GM12878 (cell line): ENCODE data around the gene MBD5. TPM values are rescaled to one million over a fixed set of nuclear protein-coding genes. Genes with fewer than 3 reads are reported as not detected.

ENCODE experiments used
- ATAC-seq: fragments of 200-7000 bp; cut with Tn5 transposase; 3 replicates; pipeline ENCODE4 v1.9.1; 2020; ENCODE audit warnings: mild to moderate bottlenecking, moderate library complexity
- BruUV-seq: library from RNA; stranded (reverse); fragments of 400-500 nt; replicated peaks from 2 replicates; lab custom pipeline; 2021; lab: Mats Ljungman, UMichigan
- CTCF ChIA-PET: fragments of 300-600 bp; sonication (Branson Sonifier 250); formaldehyde crosslinking; extraction: SDS; loops from one replicate; lab custom pipeline; 2021; ENCODE audit warnings: inconsistent platforms; lab: Yijun Ruan, JAX
- POLR2A ChIA-PET: fragments of 350-600 bp; formaldehyde crosslinking; extraction: SDS; loops from one replicate; lab custom pipeline; 2021; ENCODE audit warnings: inconsistent platforms; lab: Charles Lee
- RAD21 ChIA-PET: fragments of 300-600 bp; sonication (Branson Sonifier 250); formaldehyde crosslinking; loops from one replicate; lab custom pipeline; 2023; ENCODE audit warnings: antibody characterized with exemption; ENCODE audit not compliant: unreplicated experiment; lab: Charles Lee
- SMC1A ChIA-PET: fragments of 300-600 bp; sonication (Branson Sonifier 250); formaldehyde crosslinking; loops from one replicate; lab custom pipeline; 2023; ENCODE audit not compliant: unreplicated experiment, uncharacterized antibody; lab: Charles Lee
- DNase-seq: peaks from one replicate; pipeline ENCODE4 v3.0.0-alpha.2; 2011; ENCODE audit warnings: low read depth, low spot score
- FAIRE-seq: peaks from 3 replicates; lab custom pipeline; 2011; peaks lifted over from hg19 to GRCh38; lab: Jason Lieb, UNC
- H2AFZ ChIP-seq: 2 replicates; pipeline ENCODE4 v1.6.0; 2011; ENCODE audit warnings: low read depth, low read length, control low read depth; ENCODE audit not compliant: control insufficient read depth
- H3K27ac ChIP-seq: 2 replicates; pipeline ENCODE4 v1.5.1; 2011; ENCODE audit warnings: control low read depth; ENCODE audit not compliant: control insufficient read depth, insufficient read depth
- H3K27me3 ChIP-seq, 2 experiments: replicated peaks in 1 of 2; 2 replicates each; pipeline versions ENCODE4 v1.6.0 to v1.6.1; 2011; ENCODE audit warnings: low read length in 1 of 2; ENCODE audit not compliant: control insufficient read depth in 2 of 2, insufficient read depth in 2 of 2
- H3K36me3 ChIP-seq, 2 experiments: 2 replicates each; pipeline ENCODE4 v1.5.1; 2011; ENCODE audit warnings: low read length in 1 of 2; ENCODE audit not compliant: control insufficient read depth in 2 of 2, insufficient read depth in 2 of 2
- H3K4me1 ChIP-seq: 2 replicates; pipeline ENCODE4 v1.6.1; 2011; ENCODE audit warnings: mild to moderate bottlenecking, low read length, moderate library complexity, mixed read lengths; ENCODE audit not compliant: control insufficient read depth, insufficient read depth
- H3K4me2 ChIP-seq: 2 replicates; pipeline ENCODE4 v1.6.0; 2011; ENCODE audit warnings: control low read depth; ENCODE audit not compliant: control insufficient read depth, insufficient read depth
- H3K4me3 ChIP-seq: fragments of 200-600 bp; sonication (generic); 2 replicates; pipeline ENCODE4 v1.5.1; 2016
- H3K79me2 ChIP-seq: 2 replicates; pipeline ENCODE4 v1.6.0; 2011; ENCODE audit warnings: low read length; ENCODE audit not compliant: control insufficient read depth, insufficient read depth
- H3K9ac ChIP-seq: 2 replicates; pipeline ENCODE4 v1.8.0; 2011; ENCODE audit warnings: low read length, control low read depth, mixed read lengths; ENCODE audit not compliant: control insufficient read depth, insufficient read depth
- H3K9me3 ChIP-seq: replicated peaks from 3 replicates; pipeline ENCODE4 v1.5.1; 2011; ENCODE audit warnings: mild to moderate bottlenecking, low read length; ENCODE audit not compliant: control insufficient read depth, insufficient read depth
- H4K20me1 ChIP-seq: 2 replicates; pipeline ENCODE4 v1.6.0; 2011; ENCODE audit not compliant: control insufficient read depth, insufficient read depth
- CHD2 ChIP-seq: IDR thresholded peaks from 2 replicates; pipeline ENCODE4 v1.6.1; 2011; ENCODE audit warnings: low read depth, low read length, improper control_type of control experiment, borderline replicate concordance
- CHD4 ChIP-seq: fragments of 200-600 bp; sonication (generic); IDR thresholded peaks from 2 replicates; pipeline ENCODE4 v1.6.1; 2016; ENCODE audit warnings: mild to moderate bottlenecking
- ETV6 ChIP-seq, 2 experiments: fragments of 450-650 bp in 1 of 2; IDR thresholded peaks in 1 of 2; conservative IDR thresholded peaks in 1 of 2; 2 replicates each; pipeline ENCODE4 v1.6.1; 2014; ENCODE audit warnings: antibody characterized with exemption in 1 of 2, borderline replicate concordance in 1 of 2, low read depth in 1 of 2, mild to moderate bottlenecking in 1 of 2, moderate library complexity in 1 of 2
- TCF7 ChIP-seq: IDR thresholded peaks from 2 replicates; pipeline ENCODE4 v1.6.1; 2014; ENCODE audit warnings: antibody characterized with exemption, borderline replicate concordance
- WGBS: methylation state at CpG from one replicate; pipeline ENCODE4 v1.1.6; 2016; ENCODE audit warnings: low lambda C conversion rate; ENCODE audit not compliant: insufficient replicate concordance, insufficient coverage; ENCODE audit errors: missing lambda C conversion rate; 5-methylcytosine and 5-hydroxymethylcytosine counted together
- in situ Hi-C: fragments of 300-500 bp; cut with MboI; formaldehyde crosslinking; loops from 9 replicates; pipeline ENCODE4 v1.14.3; 2018; ENCODE audit warnings: mixed read lengths
- intact Hi-C: fragments of 100-400 bp; cut with micrococcal nuclease; formaldehyde crosslinking; loops from one replicate; pipeline ENCODE4 v1.14.2; 2022; ENCODE audit not compliant: unreplicated experiment
- polyA plus RNA-seq, 11 experiments: library from polyadenylated mRNA; depleted of rRNA in 4 of 11; unstranded in 6 of 11; stranded (reverse) in 5 of 11; fragments of >200 nt; fragmentation: Nextera tagmentation in 4 of 11; fragmentation: Illumina TruSeq in 1 of 11; extraction: Ambion mirVana in 4 of 11; extraction: Trizol in 1 of 11; gene quantifications; 1 replicate in 1 of 11; 2 replicates in 10 of 11; pipeline versions ENCODE4 v1.2.1 to v1.2.3, GENCODE V29; 2011 to 2016; ENCODE audit warnings: inconsistent platforms in 2 of 11, missing spikeins in 2 of 11, low read depth in 1 of 11
- total RNA-seq, 4 experiments: library from RNA; depleted of rRNA in 3 of 4; stranded (reverse); fragments of >200 nt in 3 of 4; fragmentation: Illumina TruSeq in 1 of 4; extraction: Trizol in 1 of 4; gene quantifications; 2 replicates each; pipeline versions ENCODE4 v1.2.1 to v1.2.3, GENCODE V29; 2013 to 2021
- TF ChIP-seq, protein P1 (sequence below): IDR thresholded peaks from 2 replicates; pipeline ENCODE4 v1.6.1; 2012; ENCODE audit warnings: mild to moderate bottlenecking, low read depth, low read length
- TF ChIP-seq, protein P2 (sequence below): fragments of 450-650 bp; IDR thresholded peaks from 2 replicates; pipeline ENCODE4 v1.6.1; 2017; ENCODE audit warnings: mild to moderate bottlenecking, moderate library complexity

MBD5 gene
- total and polyA plus RNA-seq, 10 of the 15 experiments (the other 5 are each of a cell fraction or from before 2014, with no cell fraction given) = 7.4 to 58.0 (median 21.2) TPM

DNA sequence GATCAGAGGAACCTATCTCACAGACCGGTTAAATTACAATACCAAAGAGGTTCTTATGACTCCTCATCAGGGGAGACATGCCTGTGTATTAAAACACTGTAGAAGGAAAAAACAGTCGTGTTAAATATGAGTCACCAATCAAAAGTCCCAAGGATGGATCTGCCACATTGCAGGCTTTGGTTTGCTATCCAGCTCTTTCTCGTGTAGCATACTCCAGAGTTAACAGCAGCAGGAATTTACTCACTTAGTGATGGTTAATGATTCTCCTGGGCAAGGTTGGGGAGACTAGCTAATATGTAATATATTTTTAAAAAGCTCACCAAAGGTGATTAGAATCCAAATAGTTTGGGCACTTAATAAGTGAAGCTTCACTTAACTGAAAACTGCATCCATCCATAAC, 109.7 kb downstream of the MBD5 start:
- no peaks in the 10 kb centered on the region for H4K20me1 ChIP-seq
- H3K4me3 ChIP-seq = no peak overlapping the region
- H3K79me2 ChIP-seq = no peaks in the 10 kb centered on the region
- BruUV-seq = no TSS peak
- H2AFZ ChIP-seq = no peak overlapping the region
- no peak overlapping the region for H3K9ac ChIP-seq
- ATAC-seq (no peak), DNase-seq (no peak), FAIRE-seq (no peak)
- ChIA-PET SMC1A (interaction anchor here (1.3 to 3.4 kb wide), 3 partner anchors 20 to 140 kb away, joined by 3 to 9 read pairs (median 4); no protein-coding TSS in a partner anchor), RAD21 (no interaction called here), CTCF (interaction anchor here (1.0 kb wide), 1 partner anchor 378 kb away, joined by 3 read pairs; no protein-coding TSS in a partner anchor), POLR2A (no interaction called here)
- no peak overlapping the region for H3K4me2 ChIP-seq
- H3K9me3 ChIP-seq = no peaks in the 10 kb centered on the region
- in situ Hi-C loops = no loop called here
- 97% methylated on average over 3 of the region's 3 CpGs for WGBS
- no peak overlapping the region for H3K27ac ChIP-seq
- H3K4me1 ChIP-seq = no peaks in the 10 kb centered on the region
- intact Hi-C loops = no loop called here
- TF ChIP-seq CHD2 = no peak
- no peak for TF ChIP-seq TCF7
- TF ChIP-seq, protein P1, sequence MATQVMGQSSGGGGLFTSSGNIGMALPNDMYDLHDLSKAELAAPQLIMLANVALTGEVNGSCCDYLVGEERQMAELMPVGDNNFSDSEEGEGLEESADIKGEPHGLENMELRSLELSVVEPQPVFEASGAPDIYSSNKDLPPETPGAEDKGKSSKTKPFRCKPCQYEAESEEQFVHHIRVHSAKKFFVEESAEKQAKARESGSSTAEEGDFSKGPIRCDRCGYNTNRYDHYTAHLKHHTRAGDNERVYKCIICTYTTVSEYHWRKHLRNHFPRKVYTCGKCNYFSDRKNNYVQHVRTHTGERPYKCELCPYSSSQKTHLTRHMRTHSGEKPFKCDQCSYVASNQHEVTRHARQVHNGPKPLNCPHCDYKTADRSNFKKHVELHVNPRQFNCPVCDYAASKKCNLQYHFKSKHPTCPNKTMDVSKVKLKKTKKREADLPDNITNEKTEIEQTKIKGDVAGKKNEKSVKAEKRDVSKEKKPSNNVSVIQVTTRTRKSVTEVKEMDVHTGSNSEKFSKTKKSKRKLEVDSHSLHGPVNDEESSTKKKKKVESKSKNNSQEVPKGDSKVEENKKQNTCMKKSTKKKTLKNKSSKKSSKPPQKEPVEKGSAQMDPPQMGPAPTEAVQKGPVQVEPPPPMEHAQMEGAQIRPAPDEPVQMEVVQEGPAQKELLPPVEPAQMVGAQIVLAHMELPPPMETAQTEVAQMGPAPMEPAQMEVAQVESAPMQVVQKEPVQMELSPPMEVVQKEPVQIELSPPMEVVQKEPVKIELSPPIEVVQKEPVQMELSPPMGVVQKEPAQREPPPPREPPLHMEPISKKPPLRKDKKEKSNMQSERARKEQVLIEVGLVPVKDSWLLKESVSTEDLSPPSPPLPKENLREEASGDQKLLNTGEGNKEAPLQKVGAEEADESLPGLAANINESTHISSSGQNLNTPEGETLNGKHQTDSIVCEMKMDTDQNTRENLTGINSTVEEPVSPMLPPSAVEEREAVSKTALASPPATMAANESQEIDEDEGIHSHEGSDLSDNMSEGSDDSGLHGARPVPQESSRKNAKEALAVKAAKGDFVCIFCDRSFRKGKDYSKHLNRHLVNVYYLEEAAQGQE = no peak
- TF ChIP-seq, protein P2, sequence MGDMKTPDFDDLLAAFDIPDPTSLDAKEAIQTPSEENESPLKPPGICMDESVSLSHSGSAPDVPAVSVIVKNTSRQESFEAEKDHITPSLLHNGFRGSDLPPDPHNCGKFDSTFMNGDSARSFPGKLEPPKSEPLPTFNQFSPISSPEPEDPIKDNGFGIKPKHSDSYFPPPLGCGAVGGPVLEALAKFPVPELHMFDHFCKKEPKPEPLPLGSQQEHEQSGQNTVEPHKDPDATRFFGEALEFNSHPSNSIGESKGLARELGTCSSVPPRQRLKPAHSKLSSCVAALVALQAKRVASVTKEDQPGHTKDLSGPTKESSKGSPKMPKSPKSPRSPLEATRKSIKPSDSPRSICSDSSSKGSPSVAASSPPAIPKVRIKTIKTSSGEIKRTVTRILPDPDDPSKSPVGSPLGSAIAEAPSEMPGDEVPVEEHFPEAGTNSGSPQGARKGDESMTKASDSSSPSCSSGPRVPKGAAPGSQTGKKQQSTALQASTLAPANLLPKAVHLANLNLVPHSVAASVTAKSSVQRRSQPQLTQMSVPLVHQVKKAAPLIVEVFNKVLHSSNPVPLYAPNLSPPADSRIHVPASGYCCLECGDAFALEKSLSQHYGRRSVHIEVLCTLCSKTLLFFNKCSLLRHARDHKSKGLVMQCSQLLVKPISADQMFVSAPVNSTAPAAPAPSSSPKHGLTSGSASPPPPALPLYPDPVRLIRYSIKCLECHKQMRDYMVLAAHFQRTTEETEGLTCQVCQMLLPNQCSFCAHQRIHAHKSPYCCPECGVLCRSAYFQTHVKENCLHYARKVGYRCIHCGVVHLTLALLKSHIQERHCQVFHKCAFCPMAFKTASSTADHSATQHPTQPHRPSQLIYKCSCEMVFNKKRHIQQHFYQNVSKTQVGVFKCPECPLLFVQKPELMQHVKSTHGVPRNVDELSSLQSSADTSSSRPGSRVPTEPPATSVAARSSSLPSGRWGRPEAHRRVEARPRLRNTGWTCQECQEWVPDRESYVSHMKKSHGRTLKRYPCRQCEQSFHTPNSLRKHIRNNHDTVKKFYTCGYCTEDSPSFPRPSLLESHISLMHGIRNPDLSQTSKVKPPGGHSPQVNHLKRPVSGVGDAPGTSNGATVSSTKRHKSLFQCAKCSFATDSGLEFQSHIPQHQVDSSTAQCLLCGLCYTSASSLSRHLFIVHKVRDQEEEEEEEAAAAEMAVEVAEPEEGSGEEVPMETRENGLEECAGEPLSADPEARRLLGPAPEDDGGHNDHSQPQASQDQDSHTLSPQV = no peak
- TF ChIP-seq ETV6 (conservative IDR thresholded peaks at IDR 0.05 in 1 of 2, IDR thresholded peaks at IDR 0.05 in 1 of 2; ENCODE audit: borderline replicate concordance in 1 of 2, low read depth in 1 of 2) = no peak
- no peak for TF ChIP-seq CHD4
- no peaks in the 10 kb centered on the region for H3K36me3 ChIP-seq
- no peaks in the 10 kb centered on the region for H3K27me3 ChIP-seq
